ENCODE results near the gene SLC35E1.

DNA sequence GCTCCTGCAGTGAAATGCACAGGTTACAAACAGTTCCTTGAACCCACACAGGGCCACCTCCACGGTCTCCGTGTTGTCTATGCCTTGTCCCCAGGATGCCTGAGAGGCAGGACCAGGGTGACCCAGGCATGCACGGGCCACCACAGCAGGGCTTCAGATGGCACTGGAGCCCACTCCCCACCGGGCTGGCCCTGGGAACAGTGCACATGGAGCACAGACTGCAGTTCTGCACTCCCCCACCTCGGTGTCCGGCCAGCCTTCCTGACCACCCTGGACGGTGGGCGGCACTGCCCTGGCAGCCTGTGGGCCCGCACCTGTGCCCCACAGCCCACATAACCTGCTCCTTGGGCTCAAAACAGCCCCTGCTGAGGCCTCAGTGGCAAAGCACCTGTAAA lies 14.3 kb upstream of the SLC35E1 start:
- TF ChIP-seq GRHL2 (CRISPR knock-in tag; IDR thresholded peaks at IDR 0.05; ENCODE audit: insufficient replicate concordance, severe bottlenecking) (no peak), CREB1 (CRISPR knock-in tag; IDR thresholded peaks at IDR 0.05) (no peak), ZNF671 (CRISPR knock-in tag; IDR thresholded peaks at IDR 0.05) (no peak), NFYB (CRISPR knock-in tag; conservative IDR thresholded peaks at IDR 0.05; ENCODE audit: low read depth) (no peak)
- TF ChIP-seq, protein P1, sequence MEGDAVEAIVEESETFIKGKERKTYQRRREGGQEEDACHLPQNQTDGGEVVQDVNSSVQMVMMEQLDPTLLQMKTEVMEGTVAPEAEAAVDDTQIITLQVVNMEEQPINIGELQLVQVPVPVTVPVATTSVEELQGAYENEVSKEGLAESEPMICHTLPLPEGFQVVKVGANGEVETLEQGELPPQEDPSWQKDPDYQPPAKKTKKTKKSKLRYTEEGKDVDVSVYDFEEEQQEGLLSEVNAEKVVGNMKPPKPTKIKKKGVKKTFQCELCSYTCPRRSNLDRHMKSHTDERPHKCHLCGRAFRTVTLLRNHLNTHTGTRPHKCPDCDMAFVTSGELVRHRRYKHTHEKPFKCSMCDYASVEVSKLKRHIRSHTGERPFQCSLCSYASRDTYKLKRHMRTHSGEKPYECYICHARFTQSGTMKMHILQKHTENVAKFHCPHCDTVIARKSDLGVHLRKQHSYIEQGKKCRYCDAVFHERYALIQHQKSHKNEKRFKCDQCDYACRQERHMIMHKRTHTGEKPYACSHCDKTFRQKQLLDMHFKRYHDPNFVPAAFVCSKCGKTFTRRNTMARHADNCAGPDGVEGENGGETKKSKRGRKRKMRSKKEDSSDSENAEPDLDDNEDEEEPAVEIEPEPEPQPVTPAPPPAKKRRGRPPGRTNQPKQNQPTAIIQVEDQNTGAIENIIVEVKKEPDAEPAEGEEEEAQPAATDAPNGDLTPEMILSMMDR (IDR thresholded peaks at IDR 0.05): no peak
